GM12878 (cell line): ENCODE results near the gene OTULINL. TPM values are rescaled to one million over a fixed set of nuclear protein-coding genes. Genes with fewer than 3 reads are reported as not detected.

Experiments used
- ATAC-seq: fragments of 200-7000 bp; cut with Tn5 transposase; 3 replicates; pipeline ENCODE4 v1.9.1; 2020; ENCODE audit warnings: mild to moderate bottlenecking, moderate library complexity
- BruUV-seq: library from RNA; stranded (reverse); fragments of 400-500 nt; replicated peaks from 2 replicates; lab custom pipeline; 2021; lab: Mats Ljungman, UMichigan
- CTCF ChIA-PET: fragments of 300-600 bp; sonication (Branson Sonifier 250); formaldehyde crosslinking; extraction: SDS; loops from one replicate; lab custom pipeline; 2021; ENCODE audit warnings: inconsistent platforms; lab: Yijun Ruan, JAX
- POLR2A ChIA-PET: fragments of 350-600 bp; formaldehyde crosslinking; extraction: SDS; loops from one replicate; lab custom pipeline; 2021; ENCODE audit warnings: inconsistent platforms; lab: Charles Lee
- RAD21 ChIA-PET: fragments of 300-600 bp; sonication (Branson Sonifier 250); formaldehyde crosslinking; loops from one replicate; lab custom pipeline; 2023; ENCODE audit warnings: antibody characterized with exemption; ENCODE audit not compliant: unreplicated experiment; lab: Charles Lee
- SMC1A ChIA-PET: fragments of 300-600 bp; sonication (Branson Sonifier 250); formaldehyde crosslinking; loops from one replicate; lab custom pipeline; 2023; ENCODE audit not compliant: unreplicated experiment, uncharacterized antibody; lab: Charles Lee
- DNase-seq: peaks from one replicate; pipeline ENCODE4 v3.0.0-alpha.2; 2011; ENCODE audit warnings: low read depth, low spot score
- FAIRE-seq: peaks from 3 replicates; lab custom pipeline; 2011; peaks lifted over from hg19 to GRCh38; lab: Jason Lieb, UNC
- H2AFZ ChIP-seq: 2 replicates; pipeline ENCODE4 v1.6.0; 2011; ENCODE audit warnings: low read depth, low read length, control low read depth; ENCODE audit not compliant: control insufficient read depth
- H3K27ac ChIP-seq: 2 replicates; pipeline ENCODE4 v1.5.1; 2011; ENCODE audit warnings: control low read depth; ENCODE audit not compliant: control insufficient read depth, insufficient read depth
- H3K27me3 ChIP-seq, 2 experiments: replicated peaks in 1 of 2; 2 replicates each; pipeline versions ENCODE4 v1.6.0 to v1.6.1; 2011; ENCODE audit warnings: low read length in 1 of 2; ENCODE audit not compliant: control insufficient read depth in 2 of 2, insufficient read depth in 2 of 2
- H3K36me3 ChIP-seq, 2 experiments: 2 replicates each; pipeline ENCODE4 v1.5.1; 2011; ENCODE audit warnings: low read length in 1 of 2; ENCODE audit not compliant: control insufficient read depth in 2 of 2, insufficient read depth in 2 of 2
- H3K4me1 ChIP-seq: 2 replicates; pipeline ENCODE4 v1.6.1; 2011; ENCODE audit warnings: mild to moderate bottlenecking, low read length, moderate library complexity, mixed read lengths; ENCODE audit not compliant: control insufficient read depth, insufficient read depth
- H3K4me2 ChIP-seq: 2 replicates; pipeline ENCODE4 v1.6.0; 2011; ENCODE audit warnings: control low read depth; ENCODE audit not compliant: control insufficient read depth, insufficient read depth
- H3K4me3 ChIP-seq: fragments of 200-600 bp; sonication (generic); 2 replicates; pipeline ENCODE4 v1.5.1; 2016
- H3K79me2 ChIP-seq: 2 replicates; pipeline ENCODE4 v1.6.0; 2011; ENCODE audit warnings: low read length; ENCODE audit not compliant: control insufficient read depth, insufficient read depth
- H3K9ac ChIP-seq: 2 replicates; pipeline ENCODE4 v1.8.0; 2011; ENCODE audit warnings: low read length, control low read depth, mixed read lengths; ENCODE audit not compliant: control insufficient read depth, insufficient read depth
- H3K9me3 ChIP-seq: replicated peaks from 3 replicates; pipeline ENCODE4 v1.5.1; 2011; ENCODE audit warnings: mild to moderate bottlenecking, low read length; ENCODE audit not compliant: control insufficient read depth, insufficient read depth
- H4K20me1 ChIP-seq: 2 replicates; pipeline ENCODE4 v1.6.0; 2011; ENCODE audit not compliant: control insufficient read depth, insufficient read depth
- EZH2 ChIP-seq: IDR thresholded peaks from 2 replicates; pipeline ENCODE4 v1.6.1; 2012; ENCODE audit warnings: low read depth, mild to moderate bottlenecking, control low read depth, inconsistent platforms, low read length, borderline replicate concordance; ENCODE audit not compliant: control insufficient read depth
- NBN ChIP-seq: fragments of 450-650 bp; IDR thresholded peaks from 2 replicates; pipeline ENCODE4 v1.6.1; 2016
- NFIC ChIP-seq: IDR thresholded peaks from 2 replicates; pipeline ENCODE4 v1.6.1; 2012; ENCODE audit warnings: low read depth, mild to moderate bottlenecking, inconsistent platforms, low read length, moderate library complexity
- NFYA ChIP-seq: IDR thresholded peaks from 2 replicates; pipeline ENCODE4 v1.6.1; 2011; ENCODE audit warnings: low read depth, mild to moderate bottlenecking, low read length, improper control_type of control experiment, borderline replicate concordance
- NRF1 ChIP-seq: conservative IDR thresholded peaks from 2 replicates; pipeline ENCODE4 v1.6.1; 2011; ENCODE audit warnings: mild to moderate bottlenecking, low read depth, low read length, improper control_type of control experiment
- SMARCA5 ChIP-seq: fragments of 450-650 bp; IDR thresholded peaks from 2 replicates; pipeline ENCODE4 v1.6.1; 2017; ENCODE audit warnings: mild to moderate bottlenecking
- USF1 ChIP-seq: IDR thresholded peaks from 2 replicates; pipeline ENCODE4 v1.6.1; 2011; ENCODE audit warnings: borderline replicate concordance, low read depth, mild to moderate bottlenecking, moderate library complexity, mixed read lengths, low read length; ENCODE audit not compliant: insufficient read depth; ENCODE audit errors: extremely low read length
- ZBTB33 ChIP-seq: fragments of 450-650 bp; IDR thresholded peaks from 2 replicates; pipeline ENCODE4 v1.6.1; 2017; ENCODE audit warnings: mild to moderate bottlenecking
- ZNF24 ChIP-seq: fragments of 450-650 bp; IDR thresholded peaks from 2 replicates; pipeline ENCODE4 v1.6.1; 2017; ENCODE audit warnings: antibody characterized with exemption, mild to moderate bottlenecking
- ZNF274 ChIP-seq: IDR thresholded peaks from one replicate; pipeline ENCODE4 v1.8.0; 2011; ENCODE audit not compliant: insufficient read length, insufficient read depth
- WGBS: methylation state at CpG from one replicate; pipeline ENCODE4 v1.1.6; 2016; ENCODE audit warnings: low lambda C conversion rate; ENCODE audit not compliant: insufficient replicate concordance, insufficient coverage; ENCODE audit errors: missing lambda C conversion rate; 5-methylcytosine and 5-hydroxymethylcytosine counted together
- in situ Hi-C: fragments of 300-500 bp; cut with MboI; formaldehyde crosslinking; loops from 9 replicates; pipeline ENCODE4 v1.14.3; 2018; ENCODE audit warnings: mixed read lengths
- intact Hi-C: fragments of 100-400 bp; cut with micrococcal nuclease; formaldehyde crosslinking; loops from one replicate; pipeline ENCODE4 v1.14.2; 2022; ENCODE audit not compliant: unreplicated experiment
- polyA plus RNA-seq, 11 experiments: library from polyadenylated mRNA; depleted of rRNA in 4 of 11; unstranded in 6 of 11; stranded (reverse) in 5 of 11; fragments of >200 nt; fragmentation: Nextera tagmentation in 4 of 11; fragmentation: Illumina TruSeq in 1 of 11; extraction: Ambion mirVana in 4 of 11; extraction: Trizol in 1 of 11; gene quantifications; 1 replicate in 1 of 11; 2 replicates in 10 of 11; pipeline versions ENCODE4 v1.2.1 to v1.2.3, GENCODE V29; 2011 to 2016; ENCODE audit warnings: inconsistent platforms in 2 of 11, missing spikeins in 2 of 11, low read depth in 1 of 11
- total RNA-seq, 4 experiments: library from RNA; depleted of rRNA in 3 of 4; stranded (reverse); fragments of >200 nt in 3 of 4; fragmentation: Illumina TruSeq in 1 of 4; extraction: Trizol in 1 of 4; gene quantifications; 2 replicates each; pipeline versions ENCODE4 v1.2.1 to v1.2.3, GENCODE V29; 2013 to 2021
- TF ChIP-seq, protein P1 (sequence below): IDR thresholded peaks from 2 replicates; pipeline ENCODE4 v1.6.1; 2011; ENCODE audit warnings: mild to moderate bottlenecking, low read depth, low read length, moderate library complexity; ENCODE audit not compliant: insufficient replicate concordance

Gene OTULINL
- total and polyA plus RNA-seq, 10 of the 15 experiments (the other 5 are each of a cell fraction or from before 2014, with no cell fraction given) = 0.60 to 4.7 (median 1.8) TPM

DNA sequence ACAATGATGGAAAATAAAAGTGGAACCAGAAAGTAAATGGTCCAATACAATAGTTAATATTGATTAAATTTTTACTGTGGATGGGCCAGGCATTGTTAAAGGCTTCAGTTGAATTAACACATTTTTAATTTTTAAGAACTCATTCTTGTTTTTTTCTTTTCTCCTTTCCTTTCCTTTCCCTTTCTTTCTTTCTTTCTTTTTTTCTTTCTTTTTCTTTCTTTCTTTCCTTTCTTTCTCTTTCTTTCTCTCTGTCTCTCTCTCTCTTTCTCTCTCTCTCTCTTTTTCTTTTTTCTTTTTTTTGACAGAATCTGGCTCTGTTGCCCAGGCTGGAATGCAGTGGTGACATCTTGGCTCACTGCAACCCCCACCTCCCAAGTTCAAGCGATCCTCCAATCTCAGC, 13.3 kb upstream of the OTULINL start (continued):
- TF ChIP-seq USF1 (no peak), EZH2 (no peak), SMARCA5 (no peak), ZNF274 (no peak), NBN (no peak)
- TF ChIP-seq, protein P1, sequence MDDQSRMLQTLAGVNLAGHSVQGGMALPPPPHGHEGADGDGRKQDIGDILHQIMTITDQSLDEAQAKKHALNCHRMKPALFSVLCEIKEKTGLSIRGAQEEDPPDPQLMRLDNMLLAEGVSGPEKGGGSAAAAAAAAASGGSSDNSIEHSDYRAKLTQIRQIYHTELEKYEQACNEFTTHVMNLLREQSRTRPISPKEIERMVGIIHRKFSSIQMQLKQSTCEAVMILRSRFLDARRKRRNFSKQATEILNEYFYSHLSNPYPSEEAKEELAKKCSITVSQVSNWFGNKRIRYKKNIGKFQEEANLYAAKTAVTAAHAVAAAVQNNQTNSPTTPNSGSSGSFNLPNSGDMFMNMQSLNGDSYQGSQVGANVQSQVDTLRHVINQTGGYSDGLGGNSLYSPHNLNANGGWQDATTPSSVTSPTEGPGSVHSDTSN = no peak
- TF ChIP-seq, all 136 proteins: peak for 0

- Histone ChIP-seq H3K36me3 (no peaks in the 10 kb centered on the region), H3K4me1 (no peaks in the 10 kb centered on the region), H3K27me3 (no peaks in the 10 kb centered on the region), H3K4me3 (no peak overlapping the region), H4K20me1 (no peaks in the 10 kb centered on the region), H3K79me2 (no peaks in the 10 kb centered on the region), H2AFZ (no peak overlapping the region), H3K4me2 (no peak overlapping the region), H3K27ac (no peak overlapping the region), H3K9me3 (no peaks in the 10 kb centered on the region; the same call in 2 of the 3 replicates), H3K9ac (no peak overlapping the region)
- ChIA-PET CTCF (no interaction called here), POLR2A (no interaction called here), SMC1A (interaction anchor here (2.0 kb wide), 1 partner anchor 19 kb away, joined by 4 read pairs; no protein-coding TSS in a partner anchor), RAD21 (no interaction called here)
- intact Hi-C loops (no loop called here), in situ Hi-C loops (no loop called here)
- DNase-seq (no peak), ATAC-seq (no peak), FAIRE-seq (no peak)
- TF ChIP-seq NFIC (no peak), NFYA (no peak), ZNF24 (no peak), ZBTB33 (no peak), NRF1 (no peak)
- 32% methylated on average over 4 of the region's 4 CpGs for WGBS
- BruUV-seq = no TSS peak
These were observed 11.5 kb upstream of the OTULINL start for GRCh38 chr5:14569948-14570691.
